ENCODE results near the gene RAB2B. TPM values are rescaled to one million over a fixed set of nuclear protein-coding genes. Genes with fewer than 3 reads are reported as not detected.

RAB2B gene

GRCh38 chr14:21428930-21429329 lies 47.8 kb downstream of the RAB2B start:
- H3K36me3 ChIP-seq (ENCODE audit: insufficient read depth, low read length) = peaks cover 72% of the 10 kb centered on the region
- no peaks in the 10 kb centered on the region for H3K4me1 ChIP-seq (ENCODE audit: control insufficient read depth, insufficient read depth, low read length)
- H3K9ac ChIP-seq (ENCODE audit: low read depth, low read length) = no peak overlapping the region
- no peak overlapping the region for H3K4me2 ChIP-seq (ENCODE audit: low read length)
- no peak overlapping the region for H3K4me3 ChIP-seq (ENCODE audit: low read length)
- H3K27me3 ChIP-seq (ENCODE audit: control insufficient read depth, insufficient read depth, low read length) = no peaks in the 10 kb centered on the region
- H3K9me3 ChIP-seq (replicated peaks; ENCODE audit: low read length) = no peaks in the 10 kb centered on the region

- no peaks in the 10 kb centered on the region for H3K4me1 ChIP-seq (ENCODE audit: control insufficient read depth, insufficient read depth, low read length)
- H3K36me3 ChIP-seq (ENCODE audit: insufficient read depth, low read length) = peaks cover 91% of the 10 kb centered on the region
- H3K9me3 ChIP-seq (replicated peaks; ENCODE audit: low read length) = no peaks in the 10 kb centered on the region
- no peaks in the 10 kb centered on the region for H3K27me3 ChIP-seq (ENCODE audit: control insufficient read depth, insufficient read depth, low read length)
- no peak overlapping the region for H3K4me2 ChIP-seq (ENCODE audit: low read length)
- H3K9ac ChIP-seq (ENCODE audit: low read depth, low read length) = no peak overlapping the region
- H3K4me3 ChIP-seq (ENCODE audit: low read length) = no peak overlapping the region
These were observed 50.1 kb downstream of the RAB2B start for GRCh38 chr14:21426692-21427091.

GRCh38 chr14:21419528-21419927 lies 57.2 kb downstream of the RAB2B start:
- Histone ChIP-seq H3K4me2 (ENCODE audit: low read length) (no peak overlapping the region), H3K4me3 (ENCODE audit: low read length) (no peak overlapping the region), H3K9ac (ENCODE audit: low read depth, low read length) (no peak overlapping the region), H3K9me3 (replicated peaks; ENCODE audit: low read length) (no peaks in the 10 kb centered on the region), H3K4me1 (ENCODE audit: control insufficient read depth, insufficient read depth, low read length) (no peaks in the 10 kb centered on the region), H3K27me3 (ENCODE audit: control insufficient read depth, insufficient read depth, low read length) (no peaks in the 10 kb centered on the region), H3K36me3 (ENCODE audit: insufficient read depth, low read length) (peaks cover 61% of the 10 kb centered on the region)

GRCh38 chr14:21415329-21415728 lies 61.4 kb downstream of the RAB2B start:
- Histone ChIP-seq H3K4me3 (ENCODE audit: low read length) (no peak overlapping the region), H3K4me1 (ENCODE audit: control insufficient read depth, insufficient read depth, low read length) (no peaks in the 10 kb centered on the region), H3K9me3 (replicated peaks; ENCODE audit: low read length) (no peaks in the 10 kb centered on the region), H3K4me2 (ENCODE audit: low read length) (no peak overlapping the region), H3K36me3 (ENCODE audit: insufficient read depth, low read length) (peaks cover 63% of the 10 kb centered on the region), H3K27me3 (ENCODE audit: control insufficient read depth, insufficient read depth, low read length) (no peaks in the 10 kb centered on the region), H3K9ac (ENCODE audit: low read depth, low read length) (no peak overlapping the region)

GRCh38 chr14:21414137-21414631 lies 62.6 kb downstream of the RAB2B start:
- Histone ChIP-seq H3K4me3 (ENCODE audit: low read length) (no peak overlapping the region), H3K4me1 (ENCODE audit: control insufficient read depth, insufficient read depth, low read length) (no peaks in the 10 kb centered on the region), H3K36me3 (ENCODE audit: insufficient read depth, low read length) (peaks cover 65% of the 10 kb centered on the region), H3K4me2 (ENCODE audit: low read length) (no peak overlapping the region), H3K9ac (ENCODE audit: low read depth, low read length) (no peak overlapping the region), H3K27me3 (ENCODE audit: control insufficient read depth, insufficient read depth, low read length) (no peaks in the 10 kb centered on the region), H3K9me3 (replicated peaks; ENCODE audit: low read length) (no peaks in the 10 kb centered on the region)

Small RNA genes within 50 kb of the gene (small RNA-seq; reads per million reads assigned to genes)
- gene RN7SL650P = not detected

Measured in skeletal muscle satellite cell (primary cell).